SK-N-SH (cell line): ENCODE results near the gene ENHO.

Experiments used
- CTCF ChIP-seq: fragments of 200-600 bp; sonication (generic); IDR thresholded peaks from 2 replicates; pipeline ENCODE4 v1.6.1; 2017; ENCODE audit warnings: antibody characterized with exemption, mild to moderate bottlenecking, moderate library complexity
- GABPA ChIP-seq: IDR thresholded peaks from 2 replicates; pipeline ENCODE4 v1.4.0; 2012; ENCODE audit warnings: low read depth, mild to moderate bottlenecking
- JUND ChIP-seq: IDR thresholded peaks from 2 replicates; pipeline ENCODE4 v1.4.0; 2012
- MAX ChIP-seq: IDR thresholded peaks from 2 replicates; pipeline ENCODE4 v1.4.0; 2012; ENCODE audit warnings: low read depth
- MEF2A ChIP-seq: IDR thresholded peaks from 2 replicates; pipeline ENCODE4 v1.4.0; 2012; ENCODE audit warnings: low read depth, borderline replicate concordance
- RCOR1 ChIP-seq: fragments of 150-350 bp; IDR thresholded peaks from 2 replicates; pipeline ENCODE4 v1.6.1; 2017; ENCODE audit warnings: antibody characterized with exemption, low read length
- REST ChIP-seq: IDR thresholded peaks from 2 replicates; pipeline ENCODE4 v1.6.1; 2012; ENCODE audit warnings: mild to moderate bottlenecking, low read depth, low read length, moderate library complexity
- SMC3 ChIP-seq: IDR thresholded peaks from 2 replicates; pipeline ENCODE4 v1.6.1; 2012; ENCODE audit warnings: low read depth, low read length, improper control_type of control experiment
- TAF1 ChIP-seq: IDR thresholded peaks from 2 replicates; pipeline ENCODE4 v1.6.1; 2012; ENCODE audit warnings: low read depth, mild to moderate bottlenecking, low read length, moderate library complexity, borderline replicate concordance
- ZBTB33 ChIP-seq: IDR thresholded peaks from 2 replicates; pipeline ENCODE4 v1.4.0; 2012; ENCODE audit warnings: low read depth, borderline replicate concordance

- no peak for TF ChIP-seq ZBTB33
- TF ChIP-seq RCOR1: no peak
- TF ChIP-seq CTCF: no peak
- TF ChIP-seq TAF1: no peak
- no peak for TF ChIP-seq GABPA
- TF ChIP-seq JUND: no peak
- no peak for TF ChIP-seq MAX
- no peak for TF ChIP-seq REST
- TF ChIP-seq MEF2A: no peak
- no peak for TF ChIP-seq SMC3
These were observed 37.0 kb downstream of the ENHO start for GRCh38 chr9:34485822-34486221.
